ENCODE measurements around the gene POU2AF1.

GRCh38 chr11:111414267-111414931 lies 35.3 kb upstream of the POU2AF1 start:
- TF ChIP-seq FOXA1 (IDR thresholded peaks at IDR 0.05), result no peak
- TF ChIP-seq TARDBP (IDR thresholded peaks at IDR 0.05), result no peak
- no peak for TF ChIP-seq ARNT (IDR thresholded peaks at IDR 0.05)
- TF ChIP-seq BHLHE40 (IDR thresholded peaks at IDR 0.05; ENCODE audit: borderline replicate concordance), result no peak
- TF ChIP-seq FOXK2 (IDR thresholded peaks at IDR 0.05), result no peak
- TF ChIP-seq, protein P1, sequence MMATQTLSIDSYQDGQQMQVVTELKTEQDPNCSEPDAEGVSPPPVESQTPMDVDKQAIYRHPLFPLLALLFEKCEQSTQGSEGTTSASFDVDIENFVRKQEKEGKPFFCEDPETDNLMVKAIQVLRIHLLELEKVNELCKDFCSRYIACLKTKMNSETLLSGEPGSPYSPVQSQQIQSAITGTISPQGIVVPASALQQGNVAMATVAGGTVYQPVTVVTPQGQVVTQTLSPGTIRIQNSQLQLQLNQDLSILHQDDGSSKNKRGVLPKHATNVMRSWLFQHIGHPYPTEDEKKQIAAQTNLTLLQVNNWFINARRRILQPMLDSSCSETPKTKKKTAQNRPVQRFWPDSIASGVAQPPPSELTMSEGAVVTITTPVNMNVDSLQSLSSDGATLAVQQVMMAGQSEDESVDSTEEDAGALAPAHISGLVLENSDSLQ (IDR thresholded peaks at IDR 0.05), result no peak
- no peak for TF ChIP-seq HDGF (IDR thresholded peaks at IDR 0.05; ENCODE audit: borderline replicate concordance)
- no peak for TF ChIP-seq SP1 (IDR thresholded peaks at IDR 0.05)
- TF ChIP-seq SUZ12 (IDR thresholded peaks at IDR 0.05), result no peak
- no peak for TF ChIP-seq NFRKB (IDR thresholded peaks at IDR 0.05)
- TF ChIP-seq FOXM1 (IDR thresholded peaks at IDR 0.05; ENCODE audit: borderline replicate concordance), result no peak
- no peak for TF ChIP-seq ZNF384 (IDR thresholded peaks at IDR 0.05)

All from HEK293T (cell line).